Spleen (tissue), 7 donors: ENCODE data around the gene SESN3.

ENCODE experiments used
- POLR2A ChIP-seq, 3 donors: fragments of 450-650 bp; IDR thresholded peaks; one replicate each; pipeline ENCODE4 v1.5.1; 2017; ENCODE audit warnings: antibody characterized with exemption in 3 of 3, mild to moderate bottlenecking in 1 of 3
- POLR2AphosphoS5 ChIP-seq, 3 donors: sonication (generic); formaldehyde crosslinking; IDR thresholded peaks; one replicate each; pipeline ENCODE4 v1.5.1; 2017; ENCODE audit warnings: antibody characterized with exemption in 3 of 3
- TF ChIP-seq, protein P1 (sequence below), 11 experiments: fragments of 200-600 bp in 7 of 11; fragments of 450-650 bp in 4 of 11; sonication (generic) in 4 of 11; IDR thresholded peaks in 8 of 11; conservative IDR thresholded peaks in 3 of 11; 1 replicate in 7 of 11; 2 replicates in 4 of 11; pipeline versions ENCODE4 v1.4.0 to v1.8.0; 2016 to 2021; ENCODE audit warnings: antibody characterized with exemption in 11 of 11, inconsistent platforms in 4 of 11, mild to moderate bottlenecking in 1 of 11
- donor health status: DM: no; HTN: no; CAD: no; lungs with moderate emphysema.
- donor health status: DM: no; HTN: no; CAD: no.
- donor health status: DM: no; HTN: no; CAD: no.

DNA sequence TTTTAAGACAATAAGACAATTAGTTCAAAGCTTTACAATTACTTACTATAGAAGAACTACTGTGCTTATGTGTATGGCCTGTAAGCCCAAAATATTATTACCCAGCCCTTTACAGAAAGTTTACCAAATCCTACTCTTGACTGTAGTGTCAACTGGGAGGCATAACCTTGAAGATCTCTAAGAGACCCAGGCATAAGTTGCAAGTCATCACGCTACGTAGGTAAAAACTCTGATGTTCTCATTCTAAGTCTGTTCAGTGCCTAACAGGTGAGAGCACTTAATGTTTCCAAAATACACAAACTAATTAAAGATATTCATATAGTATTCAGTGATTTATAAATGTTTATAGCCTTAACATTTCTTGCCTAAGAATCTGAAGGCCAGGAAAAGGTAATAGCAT is 12.9 kb downstream of the SESN3 start:
- TF ChIP-seq, protein P1, sequence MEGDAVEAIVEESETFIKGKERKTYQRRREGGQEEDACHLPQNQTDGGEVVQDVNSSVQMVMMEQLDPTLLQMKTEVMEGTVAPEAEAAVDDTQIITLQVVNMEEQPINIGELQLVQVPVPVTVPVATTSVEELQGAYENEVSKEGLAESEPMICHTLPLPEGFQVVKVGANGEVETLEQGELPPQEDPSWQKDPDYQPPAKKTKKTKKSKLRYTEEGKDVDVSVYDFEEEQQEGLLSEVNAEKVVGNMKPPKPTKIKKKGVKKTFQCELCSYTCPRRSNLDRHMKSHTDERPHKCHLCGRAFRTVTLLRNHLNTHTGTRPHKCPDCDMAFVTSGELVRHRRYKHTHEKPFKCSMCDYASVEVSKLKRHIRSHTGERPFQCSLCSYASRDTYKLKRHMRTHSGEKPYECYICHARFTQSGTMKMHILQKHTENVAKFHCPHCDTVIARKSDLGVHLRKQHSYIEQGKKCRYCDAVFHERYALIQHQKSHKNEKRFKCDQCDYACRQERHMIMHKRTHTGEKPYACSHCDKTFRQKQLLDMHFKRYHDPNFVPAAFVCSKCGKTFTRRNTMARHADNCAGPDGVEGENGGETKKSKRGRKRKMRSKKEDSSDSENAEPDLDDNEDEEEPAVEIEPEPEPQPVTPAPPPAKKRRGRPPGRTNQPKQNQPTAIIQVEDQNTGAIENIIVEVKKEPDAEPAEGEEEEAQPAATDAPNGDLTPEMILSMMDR (IDR thresholded peaks at IDR 0.05 in 8 of 11, conservative IDR thresholded peaks at IDR 0.05 in 3 of 11), result no peak
- no peak for TF ChIP-seq POLR2A (IDR thresholded peaks at IDR 0.05)
- no peak for TF ChIP-seq POLR2AphosphoS5 (IDR thresholded peaks at IDR 0.05)
